ENCODE measurements around the gene MIA2. TPM values are rescaled to one million over a fixed set of nuclear protein-coding genes. Genes with fewer than 3 reads are reported as not detected.
"Not testable (repeated sequence)": the region's sequence is repeated elsewhere in the genome, so short reads cannot be mapped to it uniquely, and the experiment has no call there.

Gene MIA2, protein sequence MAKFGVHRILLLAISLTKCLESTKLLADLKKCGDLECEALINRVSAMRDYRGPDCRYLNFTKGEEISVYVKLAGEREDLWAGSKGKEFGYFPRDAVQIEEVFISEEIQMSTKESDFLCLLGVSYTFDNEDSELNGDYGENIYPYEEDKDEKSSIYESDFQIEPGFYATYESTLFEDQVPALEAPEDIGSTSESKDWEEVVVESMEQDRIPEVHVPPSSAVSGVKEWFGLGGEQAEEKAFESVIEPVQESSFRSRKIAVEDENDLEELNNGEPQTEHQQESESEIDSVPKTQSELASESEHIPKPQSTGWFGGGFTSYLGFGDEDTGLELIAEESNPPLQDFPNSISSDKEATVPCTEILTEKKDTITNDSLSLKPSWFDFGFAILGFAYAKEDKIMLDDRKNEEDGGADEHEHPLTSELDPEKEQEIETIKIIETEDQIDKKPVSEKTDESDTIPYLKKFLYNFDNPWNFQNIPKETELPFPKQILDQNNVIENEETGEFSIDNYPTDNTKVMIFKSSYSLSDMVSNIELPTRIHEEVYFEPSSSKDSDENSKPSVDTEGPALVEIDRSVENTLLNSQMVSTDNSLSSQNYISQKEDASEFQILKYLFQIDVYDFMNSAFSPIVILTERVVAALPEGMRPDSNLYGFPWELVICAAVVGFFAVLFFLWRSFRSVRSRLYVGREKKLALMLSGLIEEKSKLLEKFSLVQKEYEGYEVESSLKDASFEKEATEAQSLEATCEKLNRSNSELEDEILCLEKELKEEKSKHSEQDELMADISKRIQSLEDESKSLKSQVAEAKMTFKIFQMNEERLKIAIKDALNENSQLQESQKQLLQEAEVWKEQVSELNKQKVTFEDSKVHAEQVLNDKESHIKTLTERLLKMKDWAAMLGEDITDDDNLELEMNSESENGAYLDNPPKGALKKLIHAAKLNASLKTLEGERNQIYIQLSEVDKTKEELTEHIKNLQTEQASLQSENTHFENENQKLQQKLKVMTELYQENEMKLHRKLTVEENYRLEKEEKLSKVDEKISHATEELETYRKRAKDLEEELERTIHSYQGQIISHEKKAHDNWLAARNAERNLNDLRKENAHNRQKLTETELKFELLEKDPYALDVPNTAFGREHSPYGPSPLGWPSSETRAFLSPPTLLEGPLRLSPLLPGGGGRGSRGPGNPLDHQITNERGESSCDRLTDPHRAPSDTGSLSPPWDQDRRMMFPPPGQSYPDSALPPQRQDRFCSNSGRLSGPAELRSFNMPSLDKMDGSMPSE (N-terminal part only)
- 32.0 TPM for total RNA-seq

DNA sequence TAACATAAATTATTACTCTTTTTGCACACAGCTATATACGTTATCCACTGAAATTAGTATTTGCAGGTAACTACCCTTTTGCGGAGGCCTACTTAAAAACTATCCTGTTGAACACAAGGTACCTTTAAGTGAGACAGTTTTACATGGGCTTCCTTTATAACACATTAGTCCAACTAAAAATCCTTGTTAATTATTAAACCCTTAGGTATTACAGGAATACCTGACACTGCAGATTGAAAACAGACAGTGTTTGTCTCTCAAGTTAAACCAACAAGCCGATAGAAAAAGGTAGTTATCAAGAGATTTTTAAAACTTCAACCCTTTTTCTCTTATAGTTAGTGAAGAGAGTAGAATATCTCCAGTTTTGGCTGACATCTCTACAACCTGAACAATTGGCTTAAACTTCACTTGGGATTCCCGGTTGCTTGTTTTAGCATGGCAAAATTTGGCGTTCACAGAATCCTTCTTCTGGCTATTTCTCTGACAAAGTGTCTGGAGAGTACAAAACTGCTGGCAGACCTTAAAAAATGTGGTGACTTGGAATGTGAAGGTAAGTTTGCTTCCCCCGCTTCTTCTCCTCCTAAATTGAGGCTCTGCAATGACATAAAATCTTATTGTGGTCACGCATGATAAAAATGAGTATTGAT, at the start of gene MIA2:
Gene MIA2 (plus strand): TSS at position 236 of the 647 bp plus-strand sequence. CDS start 200 bp downstream, at position 436.
- Histone ChIP-seq H3K27me3 (ENCODE audit: insufficient read depth, low read length) (no peaks in the 10 kb centered on the region), H3K9me3 (ENCODE audit: low read depth, low read length) (no peaks in the 10 kb centered on the region), H3K4me3 (ENCODE audit: low read length) (no peak within 1 kb of the TSS), H3K4me1 (ENCODE audit: insufficient read depth, low read length) (peaks cover 15% of the 10 kb centered on the region)

DNA sequence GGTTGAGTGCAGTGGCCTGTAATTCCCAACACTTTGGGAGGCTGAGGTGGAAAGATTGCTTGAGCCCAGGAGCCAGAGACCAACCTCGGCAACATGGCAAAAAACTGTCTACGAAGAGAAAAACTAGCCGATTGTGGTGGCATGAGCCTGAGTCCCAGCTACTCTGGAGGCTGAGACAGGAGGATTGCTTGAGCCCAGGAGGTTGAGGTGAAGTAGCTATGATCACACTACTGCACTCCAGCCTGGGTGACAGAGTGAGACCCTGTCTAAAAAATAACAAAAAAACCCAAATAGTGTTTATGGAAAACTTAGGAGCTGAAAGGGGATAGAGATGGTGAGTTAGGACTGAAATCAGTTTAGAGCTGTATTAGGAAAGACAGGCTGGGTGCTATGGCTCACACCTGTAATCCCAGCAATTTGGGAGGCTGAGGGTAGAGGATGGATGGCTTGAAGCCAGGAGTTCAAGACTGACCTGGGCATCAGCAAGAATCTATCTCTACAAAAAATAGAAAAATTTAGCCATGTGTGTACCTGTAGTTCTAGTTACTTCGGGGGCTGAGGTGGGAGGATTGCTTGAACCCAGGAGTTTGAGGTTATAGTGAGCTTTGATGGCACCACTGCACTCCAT, 49.0 kb upstream of the MIA2 start:
- H3K4me1 ChIP-seq (ENCODE audit: insufficient read depth, low read length) = peaks cover 7% of the 10 kb centered on the region
- H3K4me3 ChIP-seq (ENCODE audit: low read length) = no peak overlapping the region
- no peaks in the 10 kb centered on the region for H3K27me3 ChIP-seq (ENCODE audit: insufficient read depth, low read length)
- no peaks in the 10 kb centered on the region for H3K9me3 ChIP-seq (ENCODE audit: low read depth, low read length)

DNA sequence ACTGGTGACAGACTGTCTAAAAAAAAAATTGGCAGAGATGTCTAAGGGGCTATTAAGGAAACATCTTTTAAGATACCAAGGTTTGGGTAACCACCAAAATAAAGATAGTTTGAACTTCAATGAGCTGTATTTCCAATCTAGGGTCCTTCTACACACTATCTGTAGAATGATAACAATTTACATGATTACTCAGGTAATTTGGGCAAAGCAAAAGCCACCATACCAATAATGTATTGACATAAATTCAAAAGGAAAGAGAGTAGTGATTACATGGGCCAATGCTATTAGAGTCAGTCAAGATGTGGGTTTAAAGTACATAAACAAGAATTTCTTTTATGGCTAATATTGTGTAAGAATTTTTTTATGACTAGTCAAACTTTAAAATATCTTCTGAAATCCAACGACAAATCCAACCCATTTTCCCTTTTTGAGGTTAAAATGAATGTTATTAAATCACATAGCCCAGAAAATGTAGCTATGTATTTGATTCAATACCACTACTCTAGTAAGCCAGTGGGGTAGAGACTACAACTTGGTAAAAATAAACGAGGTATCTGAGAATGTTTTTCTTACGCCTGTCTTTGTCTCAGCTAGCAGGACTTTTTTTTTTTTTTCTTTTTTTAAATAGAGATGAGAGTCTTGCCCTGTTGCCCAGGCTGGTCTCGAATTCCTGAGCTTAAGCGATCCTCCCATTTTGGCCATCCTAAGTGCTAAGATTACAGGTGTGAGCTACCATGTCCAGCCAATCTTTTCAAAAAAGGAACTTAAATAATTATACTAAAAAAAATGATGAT, 48.3 kb upstream of the MIA2 start:
- no peaks in the 10 kb centered on the region for H3K27me3 ChIP-seq (ENCODE audit: insufficient read depth, low read length)
- H3K4me3 ChIP-seq (ENCODE audit: low read length) = no peak overlapping the region
- no peaks in the 10 kb centered on the region for H3K9me3 ChIP-seq (ENCODE audit: low read depth, low read length)
- H3K4me1 ChIP-seq (ENCODE audit: insufficient read depth, low read length) = peaks cover 6% of the 10 kb centered on the region

DNA sequence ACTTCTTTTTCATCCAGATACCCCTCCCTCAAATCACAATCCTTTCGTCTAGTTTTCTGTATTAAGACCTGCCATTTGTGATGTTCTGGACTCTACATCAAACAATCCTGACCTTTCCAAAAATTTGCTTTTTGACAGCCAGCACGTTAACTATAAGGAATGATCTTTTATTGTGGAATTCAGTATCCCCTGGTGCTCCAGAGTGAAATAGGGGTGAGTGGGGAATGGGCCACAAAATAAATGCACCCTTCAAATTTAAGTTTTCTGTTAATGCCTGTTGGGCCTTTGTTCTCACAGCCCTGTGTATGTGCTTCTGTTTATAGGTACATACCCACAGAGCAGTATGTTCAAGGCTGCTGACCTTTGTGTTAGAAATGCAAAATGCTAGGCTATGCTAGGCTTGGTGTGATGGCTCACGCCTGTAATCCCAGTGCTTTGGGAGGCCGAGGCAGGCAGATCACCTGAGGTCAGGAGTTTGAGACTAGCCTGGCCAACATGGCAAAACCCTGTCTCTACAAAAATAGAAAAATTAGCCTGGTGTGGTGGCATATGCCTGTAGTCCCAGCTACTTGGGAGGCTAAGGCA, 46.7 kb upstream of the MIA2 start:
- Histone ChIP-seq H3K4me3 (ENCODE audit: low read length) (no peak overlapping the region), H3K9me3 (ENCODE audit: low read depth, low read length) (no peaks in the 10 kb centered on the region), H3K27me3 (ENCODE audit: insufficient read depth, low read length) (no peaks in the 10 kb centered on the region), H3K4me1 (ENCODE audit: insufficient read depth, low read length) (no peaks in the 10 kb centered on the region)

DNA sequence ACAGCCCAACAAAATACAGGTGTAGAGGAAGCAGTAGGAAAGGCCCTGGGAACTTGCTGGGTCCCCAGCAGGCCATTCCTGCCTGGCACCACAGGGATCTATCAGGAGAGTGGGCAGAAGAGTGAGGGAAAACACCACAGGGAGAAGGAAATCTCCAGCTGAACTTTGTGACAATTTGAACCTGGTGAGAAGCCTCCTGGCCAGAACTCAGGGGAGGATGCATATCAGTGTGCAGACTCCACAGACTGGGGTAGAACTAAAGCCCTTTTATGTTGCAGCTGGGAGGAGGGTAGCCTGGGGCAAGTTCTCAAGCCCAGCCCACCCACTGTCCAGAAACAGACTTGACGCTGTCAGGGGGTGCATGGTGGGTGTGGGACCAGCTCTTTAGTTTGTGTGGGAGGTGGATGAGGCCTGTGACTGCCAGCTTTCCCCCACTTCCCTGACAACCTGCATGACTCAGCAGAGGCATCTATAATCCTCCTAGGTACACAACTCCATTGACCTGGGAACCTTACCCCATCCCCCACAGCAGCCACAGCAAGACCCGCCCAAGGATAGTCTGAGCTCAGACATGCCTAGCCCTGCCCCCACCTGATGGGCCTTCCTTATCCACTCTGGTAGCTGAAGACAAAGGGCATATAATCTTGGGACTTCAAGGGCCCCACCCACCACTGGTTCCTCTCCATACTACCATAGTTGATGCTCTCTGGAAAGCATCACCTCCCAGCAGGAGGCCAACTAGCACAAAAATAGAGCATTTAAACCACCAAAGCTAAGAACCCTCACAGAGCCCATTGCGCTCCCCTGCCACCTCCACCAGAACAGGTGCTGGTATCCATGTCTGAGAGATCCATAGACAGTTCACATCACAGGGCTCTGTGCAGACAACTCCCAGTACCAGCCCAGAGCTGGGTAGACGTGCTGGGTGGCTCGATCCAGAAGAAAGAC, 29.8 kb upstream of the MIA2 start:
- Histone ChIP-seq H3K27me3 (ENCODE audit: insufficient read depth, low read length) (no peaks in the 10 kb centered on the region), H3K4me1 (ENCODE audit: insufficient read depth, low read length) (no peaks in the 10 kb centered on the region), H3K4me3 (ENCODE audit: low read length) (no peak overlapping the region), H3K9me3 (ENCODE audit: low read depth, low read length) (no peaks in the 10 kb centered on the region)

DNA sequence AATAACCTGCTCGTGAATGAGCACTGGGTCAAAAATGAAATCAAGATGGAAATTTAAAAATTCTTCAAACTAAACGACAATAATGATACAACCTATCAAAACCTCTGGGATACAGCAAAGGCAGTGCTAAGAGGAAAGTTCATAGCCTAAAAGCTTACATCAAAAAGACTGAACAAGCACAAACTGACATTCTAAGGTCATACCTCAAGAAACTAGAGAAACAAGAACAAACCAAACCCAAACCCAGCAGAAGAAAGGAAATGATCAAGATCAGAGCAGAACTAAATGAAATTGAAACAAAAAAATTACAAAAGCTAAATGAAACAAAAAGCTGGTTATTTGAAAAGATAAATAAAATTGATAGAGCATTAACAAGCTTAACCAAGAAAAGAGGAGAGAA, 26.3 kb upstream of the MIA2 start:
- not testable (repeated sequence) for H3K9me3 ChIP-seq (ENCODE audit: low read depth, low read length); H3K4me1 ChIP-seq (ENCODE audit: insufficient read depth, low read length); H3K27me3 ChIP-seq (ENCODE audit: insufficient read depth, low read length); H3K4me3 ChIP-seq (ENCODE audit: low read length)

DNA sequence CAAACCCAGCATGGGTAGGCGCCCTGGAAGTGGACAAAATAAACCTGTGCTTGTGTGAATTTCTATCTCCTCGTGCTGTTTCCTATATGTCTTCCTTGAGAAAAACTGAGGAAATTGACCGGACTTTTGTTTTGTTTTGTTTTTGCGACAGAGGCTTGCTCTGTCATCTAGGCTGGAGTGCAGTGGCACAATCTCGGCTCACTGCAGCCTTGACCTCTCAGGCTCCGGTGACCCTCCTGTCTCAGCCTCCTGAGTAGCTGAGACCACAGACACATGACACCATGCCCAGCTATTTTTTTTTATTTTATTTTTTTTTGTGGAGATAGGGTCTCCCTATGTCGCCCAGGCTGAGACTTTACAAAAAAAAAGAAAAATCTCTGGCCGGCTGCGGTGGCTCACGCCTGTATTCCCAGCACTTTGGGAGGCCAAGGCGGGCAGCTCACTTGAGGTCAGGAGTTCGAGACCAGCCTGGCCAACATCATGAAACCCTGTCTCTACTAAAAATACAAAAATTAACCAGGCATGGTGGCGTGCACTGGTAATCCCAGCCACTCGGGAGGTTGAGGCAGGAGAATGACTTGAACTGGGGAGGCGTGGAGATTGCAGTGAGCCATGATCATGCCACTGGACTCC, 22.5 kb upstream of the MIA2 start:
- Histone ChIP-seq H3K27me3 (ENCODE audit: insufficient read depth, low read length) (no peaks in the 10 kb centered on the region), H3K4me1 (ENCODE audit: insufficient read depth, low read length) (no peaks in the 10 kb centered on the region), H3K9me3 (ENCODE audit: low read depth, low read length) (no peaks in the 10 kb centered on the region), H3K4me3 (ENCODE audit: low read length) (no peak overlapping the region)

DNA sequence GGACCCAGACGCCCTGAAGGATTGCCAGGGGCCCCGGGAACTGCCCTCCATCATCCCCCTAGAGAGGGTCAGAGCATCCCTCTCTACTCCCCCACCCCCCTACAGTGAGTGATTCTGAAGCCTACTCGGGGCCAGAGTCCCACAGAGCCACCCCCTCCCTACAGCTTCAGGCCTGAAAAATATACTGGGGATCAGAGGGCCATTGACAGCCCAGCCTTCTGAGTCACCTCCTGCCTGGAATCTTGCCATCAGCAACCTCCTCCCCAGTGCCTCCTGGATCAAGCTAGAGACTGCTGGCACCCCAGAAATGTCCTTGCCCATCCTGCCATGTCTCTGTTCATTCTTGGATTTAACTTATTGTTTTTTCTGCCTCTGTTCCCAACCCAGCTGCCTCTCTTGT, 21.7 kb upstream of the MIA2 start:
- Histone ChIP-seq H3K9me3 (ENCODE audit: low read depth, low read length) (no peaks in the 10 kb centered on the region), H3K4me3 (ENCODE audit: low read length) (no peak overlapping the region), H3K27me3 (ENCODE audit: insufficient read depth, low read length) (no peaks in the 10 kb centered on the region), H3K4me1 (ENCODE audit: insufficient read depth, low read length) (no peaks in the 10 kb centered on the region)

DNA sequence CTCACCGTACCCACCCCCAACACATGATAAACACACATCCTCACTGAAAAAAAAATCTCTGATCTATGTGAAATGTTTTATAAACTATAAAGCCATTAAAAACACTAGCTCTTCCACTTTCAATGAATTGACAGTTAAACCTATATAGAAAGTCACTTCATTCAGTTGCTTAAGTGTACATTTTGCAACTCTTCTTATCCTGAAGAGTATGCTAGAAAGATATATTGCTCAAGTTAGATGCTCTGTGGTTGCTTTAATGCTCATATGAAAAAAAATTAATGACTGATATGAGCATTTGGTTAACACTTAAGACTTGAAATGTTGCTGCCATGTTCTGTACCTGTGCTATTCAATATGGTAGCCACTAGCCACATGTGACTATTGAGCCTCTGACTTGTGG, 21.0 kb upstream of the MIA2 start:
- H3K27me3 ChIP-seq (ENCODE audit: insufficient read depth, low read length) = no peaks in the 10 kb centered on the region
- H3K4me1 ChIP-seq (ENCODE audit: insufficient read depth, low read length) = no peaks in the 10 kb centered on the region
- H3K9me3 ChIP-seq (ENCODE audit: low read depth, low read length) = no peaks in the 10 kb centered on the region
- H3K4me3 ChIP-seq (ENCODE audit: low read length) = no peak overlapping the region

DNA sequence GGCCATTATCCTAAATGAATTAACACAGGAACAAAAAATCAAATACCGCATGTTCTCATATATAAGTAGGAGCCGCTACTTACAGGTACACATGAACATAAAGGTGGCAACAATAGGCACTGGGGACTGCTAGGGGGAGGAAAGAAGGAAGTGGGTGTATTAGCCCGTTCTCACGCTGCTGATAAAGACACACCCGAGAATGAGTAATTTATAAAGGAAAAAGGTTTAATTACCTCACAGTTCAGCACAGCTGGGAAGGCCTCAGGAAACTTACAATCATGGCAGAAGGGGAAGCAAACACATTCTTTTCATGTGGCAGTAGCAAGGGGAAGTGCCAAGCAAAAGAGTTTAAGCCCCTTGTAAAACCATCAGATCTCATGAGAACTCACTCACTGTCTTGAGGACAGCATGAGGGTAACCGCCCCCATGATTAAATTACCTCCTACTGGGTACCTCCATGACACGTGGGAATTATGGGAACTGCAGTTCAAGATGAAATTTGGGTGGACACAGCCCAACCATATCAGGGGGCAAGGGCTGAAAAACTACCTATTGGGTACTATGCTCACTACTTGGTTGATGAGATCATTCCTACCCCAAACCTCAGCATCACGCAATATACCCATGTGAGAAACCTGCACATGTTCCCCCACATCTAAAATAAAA, 16.4 kb upstream of the MIA2 start:
- Histone ChIP-seq H3K27me3 (ENCODE audit: insufficient read depth, low read length) (no peaks in the 10 kb centered on the region), H3K9me3 (ENCODE audit: low read depth, low read length) (no peaks in the 10 kb centered on the region), H3K4me1 (ENCODE audit: insufficient read depth, low read length) (no peaks in the 10 kb centered on the region), H3K4me3 (ENCODE audit: low read length) (no peak overlapping the region)

DNA sequence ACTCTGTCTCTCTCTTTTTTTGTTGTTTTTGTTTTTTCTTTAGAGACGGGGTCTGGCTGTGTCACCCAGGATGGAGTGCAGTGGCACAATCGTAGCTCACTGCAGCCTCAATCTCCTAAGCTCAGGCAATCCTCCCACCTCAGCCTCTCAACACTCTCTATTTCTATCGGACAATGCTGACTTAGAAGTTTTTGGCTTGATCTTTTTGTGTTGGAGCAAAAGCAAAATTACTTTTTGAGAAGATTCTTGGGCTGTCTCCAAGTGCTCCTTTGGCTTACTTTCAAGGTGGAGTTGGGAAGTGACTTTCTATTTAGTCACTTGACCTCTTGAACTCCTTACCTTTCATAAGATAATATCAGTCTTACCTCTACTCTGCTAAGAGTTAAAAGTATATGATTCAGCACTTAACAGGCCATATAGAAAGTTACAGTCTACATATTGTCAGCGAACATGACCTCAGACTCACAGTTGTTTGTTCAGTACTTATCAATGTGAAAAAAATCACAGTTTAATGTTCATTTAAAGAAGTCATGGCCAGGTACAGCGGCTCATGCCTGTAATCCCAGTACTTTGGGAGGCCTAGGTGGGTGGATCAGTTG, 15.4 kb upstream of the MIA2 start:
- Histone ChIP-seq H3K27me3 (ENCODE audit: insufficient read depth, low read length) (no peaks in the 10 kb centered on the region), H3K4me1 (ENCODE audit: insufficient read depth, low read length) (no peaks in the 10 kb centered on the region), H3K4me3 (ENCODE audit: low read length) (no peak overlapping the region), H3K9me3 (ENCODE audit: low read depth, low read length) (no peaks in the 10 kb centered on the region)

All from mononuclear cell (primary cell).